GM23338 (cell line): ENCODE measurements around the gene CHN2. TPM values are rescaled to one million over a fixed set of nuclear protein-coding genes. Genes with fewer than 3 reads are reported as not detected.

Experiments used
- ATAC-seq: fragments of 200-7000 bp; cut with Tn5 transposase; 3 replicates; pipeline ENCODE4 v1.9.1; 2020
- DNase-seq: peaks from one replicate; pipeline ENCODE4 v3.0.0-alpha.2; 2015; ENCODE audit warnings: low spot score
- H2AFZ ChIP-seq: fragments of 200-600 bp; sonication (generic); 2 replicates; pipeline ENCODE4 v1.8.0; 2016; ENCODE audit warnings: antibody characterized with exemption, mild to moderate bottlenecking, moderate library complexity
- H3F3A ChIP-seq: fragments of 200-600 bp; sonication (generic); replicated peaks from 2 replicates; pipeline ENCODE4 v1.8.0; 2017; ENCODE audit warnings: antibody characterized with exemption, mixed run types, low read depth
- H3K27ac ChIP-seq: fragments of 200-600 bp; sonication (generic); 2 replicates; pipeline ENCODE4 v1.6.1; 2016; ENCODE audit warnings: low read depth
- H3K27me3 ChIP-seq: fragments of 200-600 bp; sonication (generic); 2 replicates; pipeline ENCODE4 v1.8.0; 2016; ENCODE audit warnings: mild to moderate bottlenecking, mixed run types, moderate library complexity; ENCODE audit not compliant: insufficient read depth
- H3K36me3 ChIP-seq: fragments of 200-600 bp; sonication (generic); 2 replicates; pipeline ENCODE4 v1.8.0; 2016; ENCODE audit warnings: mild to moderate bottlenecking; ENCODE audit not compliant: insufficient read depth
- H3K4me1 ChIP-seq: fragments of 200-600 bp; sonication (generic); 2 replicates; pipeline ENCODE4 v1.8.0; 2016; ENCODE audit warnings: mild to moderate bottlenecking, moderate library complexity; ENCODE audit not compliant: insufficient read depth
- H3K4me2 ChIP-seq: fragments of 200-600 bp; sonication (generic); 2 replicates; pipeline ENCODE4 v1.7.1; 2017; ENCODE audit warnings: mixed run types
- H3K4me3 ChIP-seq: fragments of 200-600 bp; sonication (generic); 2 replicates; pipeline ENCODE4 v1.6.1; 2016; ENCODE audit warnings: mixed run types
- H3K79me2 ChIP-seq: fragments of 200-600 bp; sonication (generic); replicated peaks from 2 replicates; pipeline ENCODE4 v1.8.0; 2017; ENCODE audit warnings: mild to moderate bottlenecking; ENCODE audit not compliant: insufficient read depth
- H3K9me2 ChIP-seq: fragments of 200-600 bp; sonication (generic); 2 replicates; pipeline ENCODE4 v1.8.0; 2017; ENCODE audit not compliant: insufficient read depth
- H4K20me1 ChIP-seq: fragments of 200-600 bp; sonication (generic); replicated peaks from 2 replicates; pipeline ENCODE4 v1.8.0; 2017; ENCODE audit warnings: mild to moderate bottlenecking; ENCODE audit not compliant: insufficient read depth
- H3K27ac Mint-ChIP-seq: 2 replicates; pipeline ENCODE4 v1.8.0; 2020; ENCODE audit warnings: inconsistent platforms, mild to moderate bottlenecking, moderate library complexity, mixed read lengths
- H3K27me3 Mint-ChIP-seq: 3 replicates; pipeline ENCODE4 v1.8.0; 2022; ENCODE audit warnings: low read depth, mild to moderate bottlenecking, moderate library complexity, mixed read lengths, inconsistent platforms; ENCODE audit not compliant: insufficient read depth, poor library complexity
- H3K36me3 Mint-ChIP-seq: 3 replicates; pipeline ENCODE4 v1.8.0; 2021; ENCODE audit warnings: low read depth, mild to moderate bottlenecking, inconsistent platforms, moderate library complexity, mixed read lengths
- H3K4me1 Mint-ChIP-seq: 3 replicates; pipeline ENCODE4 v1.8.0; 2020; ENCODE audit warnings: mild to moderate bottlenecking, inconsistent platforms, mixed read lengths
- H3K4me3 Mint-ChIP-seq: 3 replicates; pipeline ENCODE4 v1.8.0; 2021; ENCODE audit warnings: moderate library complexity, mild to moderate bottlenecking, inconsistent platforms, mixed read lengths
- H3K9me3 Mint-ChIP-seq: 3 replicates; pipeline ENCODE4 v1.8.0; 2020; ENCODE audit warnings: moderate library complexity, mild to moderate bottlenecking, inconsistent platforms, mixed read lengths
- CREB1 ChIP-seq: fragments of 250-450 bp; sonication (Bioruptor Pico); IDR thresholded peaks from 2 replicates; pipeline ENCODE4 v1.5.0; 2020; ENCODE audit warnings: low read depth, mild to moderate bottlenecking, moderate library complexity
- ETS1 ChIP-seq: IDR thresholded peaks from 2 replicates; pipeline ENCODE4 v1.6.1; 2016; ENCODE audit warnings: antibody characterized with exemption
- EZH2phosphoT487 ChIP-seq: fragments of 200-600 bp; sonication (generic); IDR thresholded peaks from one replicate; pipeline ENCODE4 v1.8.1; 2018; ENCODE audit warnings: antibody characterized with exemption; ENCODE audit not compliant: unreplicated experiment
- JUNB ChIP-seq: IDR thresholded peaks from one replicate; pipeline ENCODE4 v1.6.1; 2016; ENCODE audit warnings: antibody characterized with exemption; ENCODE audit not compliant: unreplicated experiment
- NANOG ChIP-seq: IDR thresholded peaks from 2 replicates; pipeline ENCODE4 v1.6.1; 2016; ENCODE audit warnings: antibody characterized with exemption, borderline replicate concordance
- POLR2AphosphoS5 ChIP-seq: IDR thresholded peaks from 2 replicates; pipeline ENCODE4 v1.6.1; 2016; ENCODE audit warnings: antibody characterized with exemption, low read depth
- REST ChIP-seq: IDR thresholded peaks from one replicate; pipeline ENCODE4 v1.6.1; 2018; ENCODE audit warnings: antibody characterized with exemption; ENCODE audit not compliant: unreplicated experiment
- STAT1 ChIP-seq: IDR thresholded peaks from one replicate; pipeline ENCODE4 v1.6.1; 2016; ENCODE audit warnings: antibody characterized with exemption; ENCODE audit not compliant: unreplicated experiment
- ZNF114 ChIP-seq: fragments of 250-450 bp; sonication (Bioruptor Pico); IDR thresholded peaks from 2 replicates; pipeline ENCODE4 v1.5.0; 2020; ENCODE audit warnings: mild to moderate bottlenecking, moderate library complexity
- ZNF331 ChIP-seq: fragments of 250-450 bp; sonication (Bioruptor Pico); IDR thresholded peaks from 2 replicates; pipeline ENCODE4 v1.5.0; 2020; ENCODE audit warnings: low read depth, mild to moderate bottlenecking, moderate library complexity
- ZNF462 ChIP-seq: fragments of 250-450 bp; sonication (Bioruptor Pico); IDR thresholded peaks from 2 replicates; pipeline ENCODE4 v1.5.0; 2020; ENCODE audit warnings: mild to moderate bottlenecking, moderate library complexity
- polyA plus RNA-seq: library from polyadenylated mRNA; unstranded; fragments of >200 nt; fragmentation: Nextera tagmentation; extraction: Ambion mirVana; gene quantifications from 2 replicates; pipeline ENCODE4 v1.2.1, GENCODE V29; 2016
- total RNA-seq: library from RNA; depleted of rRNA; stranded (reverse); fragments of >200 nt; shearing (Covaris generic); gene quantifications from 2 replicates; pipeline ENCODE4 v1.2.3, GENCODE V29; 2014

CHN2 gene
- total and polyA plus RNA-seq, 2 experiments from 2014 or later, result 6.1 to 7.5 TPM

GRCh38 chr7:29384277-29384676, 189.7 kb downstream of the CHN2 start (continued):
- TF ChIP-seq CREB1 (CRISPR knock-in tag), result no peak
- no peak for TF ChIP-seq ETS1
- TF ChIP-seq ZNF114, result no peak
- TF ChIP-seq JUNB, result no peak
- no peak for TF ChIP-seq REST
- no peak for TF ChIP-seq STAT1

GRCh38 chr7:29385214-29385814, 190.7 kb downstream of the CHN2 start:
- 0 out of 2 replicates have a peak, but pooled peaks cover 4% of the 10 kb centered on the region for H3K4me1 ChIP-seq
- peaks cover 1% of the 10 kb centered on the region for H3K27me3 Mint-ChIP-seq
- no peak overlapping the region for H2AFZ ChIP-seq
- H3K4me3 Mint-ChIP-seq, result no peak overlapping the region
- H3K27me3 ChIP-seq, result no peaks in the 10 kb centered on the region
- H3K36me3 Mint-ChIP-seq, result no peaks in the 10 kb centered on the region
- H3K36me3 ChIP-seq, result no peaks in the 10 kb centered on the region
- peaks cover 5% of the 10 kb centered on the region; the same call in 1 of the 2 replicates for H3K9me2 ChIP-seq
- H3K9me3 Mint-ChIP-seq, result peaks cover 2% of the 10 kb centered on the region; the same call in 1 of the 3 replicates
- no peak overlapping the region for H3K27ac ChIP-seq
- H4K20me1 ChIP-seq, result no peaks in the 10 kb centered on the region
- H3K27ac Mint-ChIP-seq, result no peak overlapping the region
- H3K4me1 Mint-ChIP-seq, result no peaks in the 10 kb centered on the region
- H3K79me2 ChIP-seq, result no peaks in the 10 kb centered on the region
- no peaks in the 10 kb centered on the region for H3F3A ChIP-seq
- no peak for ATAC-seq
- DNase-seq, result no peak
- H3K4me2 ChIP-seq, result no peak overlapping the region
- no peak overlapping the region for H3K4me3 ChIP-seq
- TF ChIP-seq REST, result no peak
- no peak for TF ChIP-seq POLR2AphosphoS5
- no peak for TF ChIP-seq NANOG
- no peak for TF ChIP-seq ZNF462
- no peak for TF ChIP-seq ZNF331 (CRISPR knock-in tag)
- no peak for TF ChIP-seq ZNF114
- TF ChIP-seq STAT1, result no peak
- TF ChIP-seq EZH2phosphoT487, result no peak
